ENCODE results near the gene YIPF2.

DNA sequence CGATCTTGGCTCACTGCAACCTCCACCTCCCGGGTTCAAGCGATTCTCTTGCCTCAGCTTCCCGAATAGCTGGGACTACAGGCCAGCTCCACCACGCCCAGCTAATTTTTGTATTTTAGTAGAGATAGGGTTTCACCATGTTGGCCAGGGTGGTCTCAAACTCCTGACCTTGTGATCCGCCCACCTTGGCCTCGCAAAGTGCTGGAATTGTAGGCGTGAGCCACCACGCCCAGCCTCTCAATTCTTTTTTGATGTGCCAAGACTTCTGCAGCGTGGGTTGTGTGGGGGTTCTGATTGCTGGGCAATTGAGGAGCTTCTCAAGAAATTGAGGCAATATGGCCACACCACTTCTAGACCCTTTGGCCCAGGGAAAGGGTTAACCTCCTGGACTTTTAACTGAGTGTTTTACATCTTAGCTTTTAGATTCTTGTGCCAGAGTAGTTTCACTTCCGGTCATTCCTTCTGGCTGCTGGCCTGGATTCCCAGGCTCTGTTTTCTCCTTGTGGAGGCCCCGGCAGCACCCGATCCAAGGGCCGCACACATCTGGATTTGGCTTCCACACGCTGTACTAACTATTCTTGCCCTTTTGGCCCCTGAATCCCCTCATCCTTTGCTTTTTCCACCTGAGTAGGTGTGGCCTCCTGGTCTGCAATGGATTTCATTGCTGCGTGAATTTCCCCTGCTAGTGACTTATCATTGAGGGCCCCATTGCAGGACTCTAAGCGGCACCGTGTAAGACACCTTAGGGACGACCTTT is 47.1 kb upstream of the YIPF2 start:
- TF ChIP-seq, protein P1, sequence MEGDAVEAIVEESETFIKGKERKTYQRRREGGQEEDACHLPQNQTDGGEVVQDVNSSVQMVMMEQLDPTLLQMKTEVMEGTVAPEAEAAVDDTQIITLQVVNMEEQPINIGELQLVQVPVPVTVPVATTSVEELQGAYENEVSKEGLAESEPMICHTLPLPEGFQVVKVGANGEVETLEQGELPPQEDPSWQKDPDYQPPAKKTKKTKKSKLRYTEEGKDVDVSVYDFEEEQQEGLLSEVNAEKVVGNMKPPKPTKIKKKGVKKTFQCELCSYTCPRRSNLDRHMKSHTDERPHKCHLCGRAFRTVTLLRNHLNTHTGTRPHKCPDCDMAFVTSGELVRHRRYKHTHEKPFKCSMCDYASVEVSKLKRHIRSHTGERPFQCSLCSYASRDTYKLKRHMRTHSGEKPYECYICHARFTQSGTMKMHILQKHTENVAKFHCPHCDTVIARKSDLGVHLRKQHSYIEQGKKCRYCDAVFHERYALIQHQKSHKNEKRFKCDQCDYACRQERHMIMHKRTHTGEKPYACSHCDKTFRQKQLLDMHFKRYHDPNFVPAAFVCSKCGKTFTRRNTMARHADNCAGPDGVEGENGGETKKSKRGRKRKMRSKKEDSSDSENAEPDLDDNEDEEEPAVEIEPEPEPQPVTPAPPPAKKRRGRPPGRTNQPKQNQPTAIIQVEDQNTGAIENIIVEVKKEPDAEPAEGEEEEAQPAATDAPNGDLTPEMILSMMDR (IDR thresholded peaks at IDR 0.05) = no peak
- TF ChIP-seq SIN3A (IDR thresholded peaks at IDR 0.05; ENCODE audit: borderline replicate concordance, low read depth, low read length) (no peak), POLR2AphosphoS5 (IDR thresholded peaks at IDR 0.05; ENCODE audit: low read depth, low read length) (no peak), YY1 (IDR thresholded peaks at IDR 0.05; ENCODE audit: low read depth) (no peak), FOXM1 (IDR thresholded peaks at IDR 0.05; ENCODE audit: low read depth) (no peak)
- TF ChIP-seq, protein P2, sequence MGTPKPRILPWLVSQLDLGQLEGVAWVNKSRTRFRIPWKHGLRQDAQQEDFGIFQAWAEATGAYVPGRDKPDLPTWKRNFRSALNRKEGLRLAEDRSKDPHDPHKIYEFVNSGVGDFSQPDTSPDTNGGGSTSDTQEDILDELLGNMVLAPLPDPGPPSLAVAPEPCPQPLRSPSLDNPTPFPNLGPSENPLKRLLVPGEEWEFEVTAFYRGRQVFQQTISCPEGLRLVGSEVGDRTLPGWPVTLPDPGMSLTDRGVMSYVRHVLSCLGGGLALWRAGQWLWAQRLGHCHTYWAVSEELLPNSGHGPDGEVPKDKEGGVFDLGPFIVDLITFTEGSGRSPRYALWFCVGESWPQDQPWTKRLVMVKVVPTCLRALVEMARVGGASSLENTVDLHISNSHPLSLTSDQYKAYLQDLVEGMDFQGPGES (IDR thresholded peaks at IDR 0.05; ENCODE audit: low read depth, low read length) = no peak
- TF ChIP-seq, protein P3, sequence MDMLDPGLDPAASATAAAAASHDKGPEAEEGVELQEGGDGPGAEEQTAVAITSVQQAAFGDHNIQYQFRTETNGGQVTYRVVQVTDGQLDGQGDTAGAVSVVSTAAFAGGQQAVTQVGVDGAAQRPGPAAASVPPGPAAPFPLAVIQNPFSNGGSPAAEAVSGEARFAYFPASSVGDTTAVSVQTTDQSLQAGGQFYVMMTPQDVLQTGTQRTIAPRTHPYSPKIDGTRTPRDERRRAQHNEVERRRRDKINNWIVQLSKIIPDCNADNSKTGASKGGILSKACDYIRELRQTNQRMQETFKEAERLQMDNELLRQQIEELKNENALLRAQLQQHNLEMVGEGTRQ (IDR thresholded peaks at IDR 0.05; ENCODE audit: borderline replicate concordance, low read depth, low read length) = no peak
- TF ChIP-seq, protein P4, sequence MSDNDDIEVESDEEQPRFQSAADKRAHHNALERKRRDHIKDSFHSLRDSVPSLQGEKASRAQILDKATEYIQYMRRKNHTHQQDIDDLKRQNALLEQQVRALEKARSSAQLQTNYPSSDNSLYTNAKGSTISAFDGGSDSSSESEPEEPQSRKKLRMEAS (IDR thresholded peaks at IDR 0.05; ENCODE audit: low read depth) = no peak
